ENCODE results near the gene NCKAP1. TPM values are rescaled to one million over a fixed set of nuclear protein-coding genes. Genes with fewer than 3 reads are reported as not detected.

NCKAP1 gene
- total RNA-seq, 2 experiments from 2014 or later, result 1.2 to 1.4 TPM

GRCh38 chr2:182920631-182921056 lies 117.6 kb downstream of the NCKAP1 start:
- peaks cover 4% of the 10 kb centered on the region for H3K27me3 Mint-ChIP-seq
- H3K4me3 Mint-ChIP-seq, result no peak overlapping the region
- H3K9me3 Mint-ChIP-seq, result no peaks in the 10 kb centered on the region
- H3K4me1 Mint-ChIP-seq, result no peaks in the 10 kb centered on the region
- H3K27ac Mint-ChIP-seq, result no peak overlapping the region
- no peaks in the 10 kb centered on the region for H3K36me3 Mint-ChIP-seq
- no peak for DNase-seq

- DNase-seq, result no peak
- Mint-ChIP-seq H3K27me3 (peaks cover 4% of the 10 kb centered on the region), H3K4me1 (no peaks in the 10 kb centered on the region), H3K36me3 (no peaks in the 10 kb centered on the region), H3K27ac (no peak overlapping the region), H3K9me3 (no peaks in the 10 kb centered on the region), H3K4me3 (no peak overlapping the region)
These were observed 118.2 kb downstream of the NCKAP1 start for GRCh38 chr2:182920089-182920488.

- no peak for DNase-seq
- no peak overlapping the region for H3K27ac Mint-ChIP-seq
- H3K36me3 Mint-ChIP-seq, result no peaks in the 10 kb centered on the region
- H3K9me3 Mint-ChIP-seq, result no peaks in the 10 kb centered on the region
- no peak overlapping the region for H3K4me3 Mint-ChIP-seq
- no peaks in the 10 kb centered on the region for H3K4me1 Mint-ChIP-seq
- peaks cover 4% of the 10 kb centered on the region for H3K27me3 Mint-ChIP-seq
These were observed 119.2 kb downstream of the NCKAP1 start for GRCh38 chr2:182918961-182919652.

- Mint-ChIP-seq H3K36me3 (no peaks in the 10 kb centered on the region), H3K9me3 (no peaks in the 10 kb centered on the region), H3K4me3 (no peak overlapping the region), H3K27ac (no peak overlapping the region), H3K4me1 (no peaks in the 10 kb centered on the region), H3K27me3 (peaks cover 4% of the 10 kb centered on the region)
- no peak for DNase-seq
These were observed 120.3 kb downstream of the NCKAP1 start for GRCh38 chr2:182917924-182918323.

- Mint-ChIP-seq H3K27ac (no peak overlapping the region), H3K9me3 (no peaks in the 10 kb centered on the region), H3K36me3 (no peaks in the 10 kb centered on the region), H3K4me3 (no peak overlapping the region), H3K4me1 (no peaks in the 10 kb centered on the region), H3K27me3 (peaks cover 7% of the 10 kb centered on the region)
- no peak for DNase-seq
These were observed 121.8 kb downstream of the NCKAP1 start for GRCh38 chr2:182916417-182916816.

GRCh38 chr2:182915369-182916326 lies 122.6 kb downstream of the NCKAP1 start:
- Mint-ChIP-seq H3K36me3 (no peaks in the 10 kb centered on the region), H3K9me3 (no peaks in the 10 kb centered on the region), H3K4me1 (no peaks in the 10 kb centered on the region), H3K27me3 (peaks cover 7% of the 10 kb centered on the region), H3K27ac (no peak overlapping the region), H3K4me3 (no peak overlapping the region)
- no peak for DNase-seq

GRCh38 chr2:182914852-182915251 lies 123.4 kb downstream of the NCKAP1 start:
- no peaks in the 10 kb centered on the region for H3K36me3 Mint-ChIP-seq
- H3K27ac Mint-ChIP-seq, result no peak overlapping the region
- DNase-seq, result no peak
- H3K27me3 Mint-ChIP-seq, result peaks cover 12% of the 10 kb centered on the region
- H3K4me1 Mint-ChIP-seq, result no peaks in the 10 kb centered on the region
- no peaks in the 10 kb centered on the region for H3K9me3 Mint-ChIP-seq
- H3K4me3 Mint-ChIP-seq, result no peak overlapping the region

- no peaks in the 10 kb centered on the region for H3K36me3 Mint-ChIP-seq
- no peak overlapping the region for H3K4me3 Mint-ChIP-seq
- H3K27ac Mint-ChIP-seq, result no peak overlapping the region
- DNase-seq, result no peak
- H3K4me1 Mint-ChIP-seq, result no peaks in the 10 kb centered on the region
- no peaks in the 10 kb centered on the region for H3K9me3 Mint-ChIP-seq
- H3K27me3 Mint-ChIP-seq, result peaks cover 12% of the 10 kb centered on the region
These were observed 125.2 kb downstream of the NCKAP1 start for GRCh38 chr2:182913064-182913463.

GRCh38 chr2:182912518-182912915 lies 125.7 kb downstream of the NCKAP1 start:
- Mint-ChIP-seq H3K4me1 (no peaks in the 10 kb centered on the region), H3K27ac (no peak overlapping the region), H3K27me3 (peaks cover 12% of the 10 kb centered on the region), H3K36me3 (no peaks in the 10 kb centered on the region), H3K9me3 (no peaks in the 10 kb centered on the region), H3K4me3 (no peak overlapping the region)
- DNase-seq, result no peak

GRCh38 chr2:182911813-182912517 lies 126.3 kb downstream of the NCKAP1 start:
- Mint-ChIP-seq H3K4me3 (no peak overlapping the region), H3K9me3 (no peaks in the 10 kb centered on the region), H3K27me3 (peaks cover 12% of the 10 kb centered on the region), H3K4me1 (no peaks in the 10 kb centered on the region), H3K36me3 (no peaks in the 10 kb centered on the region), H3K27ac (no peak overlapping the region)
- no peak for DNase-seq

GRCh38 chr2:182910965-182911364 lies 127.3 kb downstream of the NCKAP1 start:
- H3K27me3 Mint-ChIP-seq, result peaks cover 8% of the 10 kb centered on the region
- no peaks in the 10 kb centered on the region for H3K36me3 Mint-ChIP-seq
- H3K9me3 Mint-ChIP-seq, result no peaks in the 10 kb centered on the region
- H3K27ac Mint-ChIP-seq, result no peak overlapping the region
- no peaks in the 10 kb centered on the region for H3K4me1 Mint-ChIP-seq
- DNase-seq, result no peak
- H3K4me3 Mint-ChIP-seq, result no peak overlapping the region

GRCh38 chr2:182907081-182907830 lies 131.0 kb downstream of the NCKAP1 start:
- H3K4me1 Mint-ChIP-seq, result no peaks in the 10 kb centered on the region
- no peak overlapping the region for H3K4me3 Mint-ChIP-seq
- no peak for DNase-seq
- no peak overlapping the region for H3K27ac Mint-ChIP-seq
- H3K9me3 Mint-ChIP-seq, result no peaks in the 10 kb centered on the region
- H3K36me3 Mint-ChIP-seq, result no peaks in the 10 kb centered on the region
- H3K27me3 Mint-ChIP-seq, result peaks cover 5% of the 10 kb centered on the region

- H3K36me3 Mint-ChIP-seq, result no peaks in the 10 kb centered on the region
- DNase-seq, result no peak
- H3K9me3 Mint-ChIP-seq, result no peaks in the 10 kb centered on the region
- H3K4me1 Mint-ChIP-seq, result no peaks in the 10 kb centered on the region
- H3K27ac Mint-ChIP-seq, result no peak overlapping the region
- H3K27me3 Mint-ChIP-seq, result peaks cover 5% of the 10 kb centered on the region
- H3K4me3 Mint-ChIP-seq, result no peak overlapping the region
These were observed 131.8 kb downstream of the NCKAP1 start for GRCh38 chr2:182906454-182906853.

- Mint-ChIP-seq H3K27ac (no peak overlapping the region), H3K4me1 (no peaks in the 10 kb centered on the region), H3K27me3 (no peaks in the 10 kb centered on the region), H3K36me3 (no peaks in the 10 kb centered on the region), H3K9me3 (no peaks in the 10 kb centered on the region), H3K4me3 (no peak overlapping the region)
- DNase-seq, result no peak
These were observed 133.4 kb downstream of the NCKAP1 start for GRCh38 chr2:182904844-182905243.
